CD14-positive monocyte (primary cell): ENCODE results near the gene KCTD16. TPM values are rescaled to one million over a fixed set of nuclear protein-coding genes. Genes with fewer than 3 reads are reported as not detected.

ENCODE experiments used
- DNase-seq, 3 donors: peaks; one replicate each; pipeline ENCODE4 v3.0.0-alpha.2; 2011 to 2022
- H2AFZ ChIP-seq: 2 replicates; pipeline ENCODE4 v1.6.0; 2012; ENCODE audit warnings: mild to moderate bottlenecking, low read depth, low read length, inconsistent platforms; ENCODE audit not compliant: insufficient read depth, poor library complexity, severe bottlenecking
- H3K27ac ChIP-seq, 2 donors: 1 replicate in 1 of 2; 2 replicates in 1 of 2; pipeline ENCODE4 v1.5.1; 2012 to 2013; ENCODE audit warnings: low read length in 2 of 2, control low read depth in 1 of 2, inconsistent platforms in 1 of 2, low read depth in 1 of 2, mild to moderate bottlenecking in 1 of 2
- H3K27me3 ChIP-seq, 2 donors: one replicate each; pipeline versions ENCODE4 v1.6.0 to v1.6.1; 2011 to 2013; ENCODE audit warnings: low read length in 2 of 2; ENCODE audit not compliant: control insufficient read depth in 2 of 2, insufficient read depth in 2 of 2
- H3K36me3 ChIP-seq, 2 donors: replicated peaks in 1 of 2; 1 replicate in 1 of 2; 2 replicates in 1 of 2; pipeline versions ENCODE4 v1.5.1 to v1.6.1; 2012 to 2013; ENCODE audit warnings: low read length in 2 of 2, control low read depth in 1 of 2, inconsistent platforms in 1 of 2, mild to moderate bottlenecking in 1 of 2; ENCODE audit not compliant: insufficient read depth in 2 of 2, control insufficient read depth in 1 of 2
- H3K4me1 ChIP-seq, 2 donors: 1 replicate in 1 of 2; 2 replicates in 1 of 2; pipeline versions ENCODE4 v1.5.1 to v1.6.1; 2012 to 2013; ENCODE audit warnings: low read length in 2 of 2, control low read depth in 1 of 2, inconsistent platforms in 1 of 2, mild to moderate bottlenecking in 1 of 2, moderate library complexity in 1 of 2; ENCODE audit not compliant: insufficient read depth in 2 of 2, control insufficient read depth in 1 of 2
- H3K4me2 ChIP-seq: replicated peaks from 2 replicates; pipeline ENCODE3; 2012; ENCODE audit warnings: low read length, moderate library complexity, mild to moderate bottlenecking; ENCODE audit not compliant: poor library complexity, severe bottlenecking; ENCODE audit errors: extremely low read depth
- H3K4me3 ChIP-seq, 3 experiments: fragments of 200-600 bp in 1 of 3; sonication (generic) in 1 of 3; replicated peaks in 1 of 3; 1 replicate in 2 of 3; 2 replicates in 1 of 3; pipeline ENCODE4 v1.5.1; 2011 to 2013; ENCODE audit warnings: low read length in 3 of 3, mild to moderate bottlenecking in 3 of 3, control low read depth in 2 of 3, low read depth in 2 of 3, inconsistent platforms in 1 of 3, moderate library complexity in 1 of 3
- H3K79me2 ChIP-seq: 2 replicates; pipeline ENCODE4 v1.6.0; 2012; ENCODE audit warnings: mild to moderate bottlenecking, control low read depth, inconsistent platforms, low read length, moderate library complexity; ENCODE audit not compliant: insufficient read depth
- H3K9ac ChIP-seq: 2 replicates; pipeline ENCODE4 v1.6.0; 2017; ENCODE audit warnings: low read length, mild to moderate bottlenecking; ENCODE audit not compliant: insufficient read depth, poor library complexity, severe bottlenecking
- H3K9me3 ChIP-seq, 2 donors: replicated peaks in 1 of 2; 1 replicate in 1 of 2; 2 replicates in 1 of 2; pipeline versions ENCODE4 v1.5.1 to v1.6.1; 2012 to 2013; ENCODE audit warnings: low read length in 2 of 2, control low read depth in 1 of 2; ENCODE audit not compliant: control insufficient read depth in 1 of 2, insufficient read depth in 1 of 2
- H4K20me1 ChIP-seq: 2 replicates; pipeline ENCODE4 v1.6.0; 2012; ENCODE audit warnings: mild to moderate bottlenecking, low read length, control low read depth, moderate library complexity; ENCODE audit not compliant: insufficient read depth
- H3K27ac Mint-ChIP-seq, 7 donors: one replicate each; pipeline ENCODE4 v1.8.0; 2020; ENCODE audit warnings: mild to moderate bottlenecking in 7 of 7, mixed read lengths in 7 of 7, moderate library complexity in 6 of 7, inconsistent platforms in 2 of 7
- H3K27me3 Mint-ChIP-seq, 3 donors: one replicate each; pipeline ENCODE4 v1.8.0; 2021 to 2022; ENCODE audit warnings: low read depth in 3 of 3, mild to moderate bottlenecking in 3 of 3, mixed read lengths in 3 of 3, moderate library complexity in 3 of 3, inconsistent platforms in 1 of 3
- H3K36me3 Mint-ChIP-seq, 2 donors: one replicate each; pipeline ENCODE4 v1.8.0; 2020; ENCODE audit warnings: mixed read lengths in 2 of 2, inconsistent platforms in 1 of 2, mild to moderate bottlenecking in 1 of 2
- H3K4me1 Mint-ChIP-seq: one replicate; pipeline ENCODE4 v1.8.0; 2020; ENCODE audit warnings: mild to moderate bottlenecking, mixed read lengths
- H3K4me3 Mint-ChIP-seq, 2 donors: one replicate each; pipeline ENCODE4 v1.8.0; 2020; ENCODE audit warnings: mild to moderate bottlenecking in 2 of 2, mixed read lengths in 2 of 2, moderate library complexity in 1 of 2
- H3K9me3 Mint-ChIP-seq, 7 donors: one replicate each; pipeline ENCODE4 v1.8.0; 2020 to 2022; ENCODE audit warnings: mixed read lengths in 7 of 7, mild to moderate bottlenecking in 6 of 7, moderate library complexity in 6 of 7, inconsistent platforms in 2 of 7
- CTCF ChIP-seq: fragments of 200-600 bp; IDR thresholded peaks from one replicate; pipeline ENCODE4 v1.8.0; 2022; ENCODE audit warnings: antibody characterized with exemption, mild to moderate bottlenecking
- WGBS: methylation state at CpG from one replicate; pipeline ENCODE4 v1.1.5; 2013; ENCODE audit warnings: missing lambda C conversion rate; ENCODE audit not compliant: insufficient coverage; 5-methylcytosine and 5-hydroxymethylcytosine counted together
- intact Hi-C, 2 donors: fragments of 100-400 bp; cut with micrococcal nuclease; formaldehyde crosslinking; loops; one replicate each; pipeline versions ENCODE4 v1.15.0 to v1.15.1; 2023
- polyA plus RNA-seq, 3 donors: library from polyadenylated mRNA; depleted of rRNA in 1 of 3; unstranded in 2 of 3; stranded (reverse) in 1 of 3; fragments of 300-500 nt in 2 of 3; fragments of >200 nt in 1 of 3; fragmentation: Illumina TruSeq in 2 of 3; gene quantifications; 1 replicate in 2 of 3; 2 replicates in 1 of 3; pipeline ENCODE4 v1.2.3, GENCODE V29; 2012 to 2021

The KCTD16 gene
- polyA plus RNA-seq, 3 donors = not detected

GRCh38 chr5:144249755-144250464 lies 79.2 kb downstream of the KCTD16 start:
- Histone ChIP-seq H3K9me3 (no peaks in the 10 kb centered on the region), H3K4me2 (no peak overlapping the region), H4K20me1 (no peaks in the 10 kb centered on the region), H3K79me2 (no peaks in the 10 kb centered on the region), H3K4me3 (no peak overlapping the region), H3K4me1 (no peaks in the 10 kb centered on the region), H2AFZ (no peak overlapping the region), H3K36me3 (no peaks in the 10 kb centered on the region), H3K9ac (no peak overlapping the region), H3K27me3 (no peaks in the 10 kb centered on the region), H3K27ac (no peak overlapping the region)
- Mint-ChIP-seq H3K36me3 (no peaks in the 10 kb centered on the region), H3K4me1 (no peaks in the 10 kb centered on the region), H3K4me3 (no peak overlapping the region), H3K9me3 (peaks cover 0 to 7% (median 2%) of the 10 kb centered on the region in 7 donors), H3K27ac (no peak overlapping the region), H3K27me3 (peaks cover 2 to 3% (median 2%) of the 10 kb centered on the region in 3 donors)
- DNase-seq = no peak
- intact Hi-C loops = no loop called here
- TF ChIP-seq CTCF = no peak
- WGBS = 33% methylated on average over 1 of the region's 2 CpGs

GRCh38 chr5:144254552-144254951 lies 83.9 kb downstream of the KCTD16 start:
- WGBS = no CpG with 5 or more reads among the region's 2 CpGs

More at GRCh38 chr5:144254552-144254951, 83.9 kb downstream of the KCTD16 start:
- no peak overlapping the region for H3K4me3 ChIP-seq
- H3K27ac ChIP-seq = no peak overlapping the region
- H3K36me3 ChIP-seq = no peaks in the 10 kb centered on the region
- Mint-ChIP-seq H3K27ac (no peak overlapping the region), H3K36me3 (no peaks in the 10 kb centered on the region), H3K4me3 (no peak overlapping the region), H3K27me3 (peaks cover 1 to 2% (median 2%) of the 10 kb centered on the region in 3 donors), H3K9me3 (peaks cover 0 to 2% (median 0%) of the 10 kb centered on the region in 7 donors), H3K4me1 (no peaks in the 10 kb centered on the region)
- DNase-seq = no peak
- no peak for TF ChIP-seq CTCF
- intact Hi-C loops = no loop called here
- H3K27me3 ChIP-seq = no peaks in the 10 kb centered on the region
- no peak overlapping the region for H3K9ac ChIP-seq
- no peak overlapping the region for H3K4me2 ChIP-seq
- no peaks in the 10 kb centered on the region for H4K20me1 ChIP-seq
- H3K9me3 ChIP-seq = no peaks in the 10 kb centered on the region
- H3K4me1 ChIP-seq = no peaks in the 10 kb centered on the region
- H2AFZ ChIP-seq = no peak overlapping the region
- no peaks in the 10 kb centered on the region for H3K79me2 ChIP-seq
